GM19372 (cell line): ENCODE results near the gene PSG6.
"Not testable (repeated sequence)": the region's sequence is repeated elsewhere in the genome, so short reads cannot be mapped to it uniquely, and the experiment has no call there.

Experiments used
- ATAC-seq: cut with Tn5 transposase; IDR thresholded peaks from one replicate; pipeline ENCODE4 v1.9.1; 2021; ENCODE audit warnings: mild to moderate bottlenecking, low read depth, moderate library complexity; ENCODE audit not compliant: unreplicated experiment

The PSG6 gene

DNA sequence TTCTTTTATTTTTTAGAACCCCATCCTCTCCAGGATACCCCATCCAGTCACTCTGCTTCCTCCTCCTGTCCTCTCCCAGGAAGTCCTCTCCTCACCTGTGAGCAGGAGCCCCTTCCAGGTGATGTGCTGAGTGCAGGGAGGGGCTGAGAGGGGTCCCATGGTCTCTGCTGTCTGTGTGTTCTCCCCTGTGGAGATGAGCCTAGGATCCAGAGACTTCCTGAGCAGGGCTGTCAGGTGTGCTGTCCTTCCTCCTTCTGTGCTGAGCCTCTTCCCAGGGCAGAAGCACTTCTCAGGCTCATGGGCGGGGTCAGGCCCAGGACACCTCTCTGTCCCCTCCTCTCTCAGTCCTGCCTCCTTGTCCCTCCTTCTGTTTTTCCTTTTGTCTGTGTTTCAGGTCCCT, at the start of gene PSG6:
Gene PSG6, minus strand, starts transcription at position 261 of the 400 bp plus-strand sequence. Its CDS starts 102 bp downstream, at position 159.
- not testable (repeated sequence) for ATAC-seq

- ATAC-seq, result no peak
These were observed 47.5 kb upstream of the PSG6 start for GRCh38 chr19:42965176-42965575.

DNA sequence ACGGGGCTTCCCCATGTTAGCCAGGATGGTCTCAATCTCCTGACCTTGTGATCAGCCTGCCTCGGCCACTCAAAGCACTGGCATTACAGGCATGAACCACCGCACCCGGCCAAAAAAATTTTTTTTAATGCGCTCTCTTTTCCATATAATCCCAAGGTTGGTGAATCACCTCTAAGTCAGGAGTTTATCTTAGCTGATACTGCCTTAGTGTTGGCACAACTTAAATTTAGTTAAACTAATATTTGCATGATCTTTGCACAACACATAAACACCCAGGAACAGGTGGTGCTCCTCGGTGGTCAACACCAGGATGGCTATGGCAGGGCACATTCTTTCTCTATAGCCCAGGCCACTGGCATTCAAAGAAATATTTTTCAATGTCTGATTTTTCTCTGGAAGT, 43.4 kb upstream of the PSG6 start:
- ATAC-seq, result no peak

DNA sequence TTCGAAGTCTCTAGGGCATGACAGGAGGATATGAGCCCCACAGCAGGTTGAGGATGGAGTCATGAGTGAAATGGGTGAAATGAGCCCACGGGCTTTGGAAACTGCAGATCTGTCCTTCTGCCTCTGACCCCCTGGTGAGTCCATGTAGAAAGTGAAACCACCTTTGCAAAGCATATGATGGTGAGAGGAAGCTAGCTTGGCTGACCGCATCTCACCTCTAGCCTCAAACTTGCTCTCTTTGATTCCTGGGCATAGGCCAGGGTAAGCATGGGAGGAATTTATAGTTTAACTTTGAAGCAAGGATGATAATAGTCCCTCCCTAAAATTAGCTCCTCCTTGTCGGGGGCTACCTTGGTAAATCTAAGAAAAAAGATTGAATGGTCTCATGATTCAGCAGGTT, 34.4 kb upstream of the PSG6 start:
- not testable (repeated sequence) for ATAC-seq

DNA sequence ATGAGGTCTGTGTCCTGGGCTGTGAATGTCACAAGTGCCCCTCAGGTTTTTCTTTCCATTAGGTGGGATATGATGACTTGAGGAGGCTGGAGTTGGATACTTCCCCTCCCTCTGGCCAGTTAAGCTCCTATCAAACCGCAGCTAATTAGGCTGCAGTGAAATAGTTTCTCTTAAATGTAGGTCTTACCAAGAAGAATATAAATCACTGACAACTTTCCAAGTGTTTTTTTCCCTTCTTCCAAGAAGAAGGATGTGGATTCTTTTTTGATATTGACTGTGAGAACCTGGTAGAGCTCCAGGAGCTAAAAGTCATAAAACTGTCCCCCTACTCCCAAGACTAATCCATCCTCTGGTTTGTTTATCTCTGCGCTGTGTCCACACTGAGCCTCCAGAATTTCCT, 33.8 kb upstream of the PSG6 start:
- ATAC-seq, result not testable (repeated sequence)

GRCh38 chr19:42942187-42942789, 24.6 kb upstream of the PSG6 start:
- ATAC-seq, result no peak

GRCh38 chr19:42937107-42937506, 19.4 kb upstream of the PSG6 start, which contains the start of gene PSG7:
TSS of gene PSG7 (minus strand) at chr19:42937207. CDS start at chr19:42937076, 131 bp downstream.
- ATAC-seq, result not testable (repeated sequence)

DNA sequence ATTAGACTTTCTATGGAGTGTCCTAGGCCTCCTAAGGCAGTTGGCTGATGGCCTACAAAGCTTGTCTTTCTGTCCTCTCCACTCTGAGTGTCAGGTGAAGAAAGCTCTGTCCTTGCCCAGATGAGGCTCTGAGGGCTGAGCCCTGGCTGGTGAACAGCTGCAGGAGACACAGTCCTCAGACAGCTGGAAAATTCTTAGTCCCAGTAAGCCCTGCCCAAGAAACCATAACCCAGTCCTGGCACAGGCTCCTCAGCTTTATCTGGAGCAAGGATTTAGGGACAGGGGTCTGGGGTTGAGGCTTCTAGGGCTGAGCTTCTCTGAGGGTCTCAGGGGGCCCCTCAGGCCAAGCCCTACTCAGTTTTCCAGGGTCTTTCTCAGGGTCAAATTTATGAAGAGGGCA, 17.0 kb upstream of the PSG6 start:
- not testable (repeated sequence) for ATAC-seq

GRCh38 chr19:42934183-42934582, 16.5 kb upstream of the PSG6 start:
- not testable (repeated sequence) for ATAC-seq

- not testable (repeated sequence) for ATAC-seq
These were observed 15.7 kb upstream of the PSG6 start for GRCh38 chr19:42933412-42933811.

- not testable (repeated sequence) for ATAC-seq
These were observed 14.9 kb upstream of the PSG6 start for GRCh38 chr19:42932485-42933101.

DNA sequence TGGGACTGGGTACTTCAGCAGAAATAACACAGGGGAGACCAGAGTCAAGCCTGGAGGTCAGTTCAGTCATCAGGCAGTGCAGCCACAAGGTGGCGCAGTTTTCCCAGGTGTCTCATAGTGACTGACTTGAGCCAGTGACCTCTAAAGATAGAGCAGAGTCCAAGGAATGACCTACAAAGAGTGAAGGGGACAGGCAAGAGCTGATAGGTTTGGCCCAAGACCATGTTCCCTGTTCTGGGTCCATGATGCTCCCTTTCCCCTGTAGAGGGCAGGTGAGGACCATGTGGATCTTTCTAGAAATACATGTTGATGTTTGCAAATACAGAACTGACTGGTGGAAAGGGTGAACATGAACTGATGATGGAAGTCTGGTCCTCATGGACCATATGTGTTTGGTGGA, 12.5 kb upstream of the PSG6 start:
- not testable (repeated sequence) for ATAC-seq

GRCh38 chr19:42928896-42929295, 11.2 kb upstream of the PSG6 start:
- no peak for ATAC-seq

GRCh38 chr19:42926781-42927180, 9.1 kb upstream of the PSG6 start:
- no peak for ATAC-seq

DNA sequence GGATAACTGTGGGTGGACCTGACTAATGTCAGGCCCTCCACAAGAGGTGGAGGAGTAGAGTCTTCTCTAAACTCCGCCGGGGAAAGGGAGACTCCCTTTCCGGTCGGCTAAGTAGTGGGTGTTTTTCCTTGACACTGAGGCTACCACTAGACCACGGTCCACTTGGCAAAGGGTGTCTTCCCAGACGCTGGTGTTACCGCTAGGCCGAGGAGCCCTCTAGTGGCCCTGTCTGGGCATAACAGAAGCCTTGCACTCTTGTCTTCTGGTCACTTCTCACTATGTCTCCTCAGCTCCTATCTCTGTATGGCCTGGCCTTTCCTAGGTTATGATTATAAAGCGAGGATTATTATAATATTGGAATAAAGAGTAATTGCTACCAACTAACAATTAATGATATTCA, 5.4 kb upstream of the PSG6 start:
- not testable (repeated sequence) for ATAC-seq

DNA sequence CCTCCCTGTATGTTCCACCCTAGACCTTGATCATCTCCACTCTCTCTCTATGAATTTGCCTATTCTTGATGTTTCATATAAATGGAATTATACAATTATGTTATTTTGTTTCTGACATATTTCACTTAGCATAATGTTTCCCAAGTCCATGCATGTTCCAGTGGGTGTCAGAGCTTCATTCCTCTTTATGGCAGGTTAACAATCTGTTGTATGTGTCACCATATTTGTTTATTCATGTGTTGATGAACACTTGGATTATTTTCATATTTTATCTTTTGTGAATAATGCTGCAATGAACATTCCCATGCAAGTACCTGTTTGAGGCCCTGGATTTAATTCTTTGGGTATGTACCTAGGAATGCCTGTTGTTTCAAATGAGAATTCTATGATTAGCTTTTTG, 3.3 kb upstream of the PSG6 start:
- not testable (repeated sequence) for ATAC-seq

DNA sequence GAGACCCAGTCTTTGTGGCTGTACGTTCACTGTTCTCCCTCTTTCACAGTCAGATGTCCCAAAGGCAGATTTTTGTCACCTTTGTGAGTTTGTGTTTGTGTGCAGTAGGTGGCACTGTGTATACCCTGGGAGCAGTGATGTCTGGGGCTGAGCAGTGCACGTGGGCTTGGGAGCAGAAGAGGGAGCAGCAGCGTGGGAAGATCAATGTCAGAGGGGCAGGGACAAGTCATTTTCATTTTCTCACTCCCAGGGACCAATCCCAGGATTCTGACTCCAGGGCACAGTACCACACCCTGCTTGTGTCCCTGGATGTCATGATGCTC, 2.0 kb upstream of the PSG6 start:
- ATAC-seq, result no peak

DNA sequence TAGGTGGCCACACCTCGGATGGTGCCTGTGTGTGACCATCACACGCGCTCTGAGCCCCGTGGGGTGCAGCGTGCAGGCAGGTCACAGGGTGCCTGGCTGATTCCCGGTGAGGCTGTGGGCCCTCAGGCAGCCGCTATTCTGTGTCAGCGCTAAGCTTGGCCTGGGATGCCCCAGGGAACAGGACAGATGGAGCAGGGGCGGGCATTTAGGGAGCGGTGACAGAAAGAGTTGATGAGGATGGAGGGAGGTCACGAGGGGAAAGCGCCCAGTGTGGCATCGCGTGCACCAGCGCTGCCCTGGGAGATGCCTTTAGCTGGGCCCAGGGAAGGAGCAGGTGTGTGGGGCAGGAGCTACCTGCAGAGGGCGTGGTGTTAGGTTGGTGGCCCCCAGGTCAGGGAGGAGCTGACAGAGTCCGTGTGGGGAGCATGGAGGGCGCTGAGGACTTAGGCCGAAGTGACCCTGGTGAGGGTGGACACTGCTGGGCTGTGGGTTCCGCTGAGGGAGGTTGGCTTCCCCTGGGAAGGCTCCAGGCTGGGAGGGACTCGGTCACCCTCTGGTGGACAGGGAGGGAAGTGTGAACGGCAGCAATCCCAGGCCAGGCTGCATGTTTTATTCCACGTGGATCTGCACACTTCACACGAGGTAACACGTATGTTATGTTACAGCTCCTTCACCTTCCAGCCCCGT, 1.5 kb upstream of the PSG6 start:
- not testable (repeated sequence) for ATAC-seq

DNA sequence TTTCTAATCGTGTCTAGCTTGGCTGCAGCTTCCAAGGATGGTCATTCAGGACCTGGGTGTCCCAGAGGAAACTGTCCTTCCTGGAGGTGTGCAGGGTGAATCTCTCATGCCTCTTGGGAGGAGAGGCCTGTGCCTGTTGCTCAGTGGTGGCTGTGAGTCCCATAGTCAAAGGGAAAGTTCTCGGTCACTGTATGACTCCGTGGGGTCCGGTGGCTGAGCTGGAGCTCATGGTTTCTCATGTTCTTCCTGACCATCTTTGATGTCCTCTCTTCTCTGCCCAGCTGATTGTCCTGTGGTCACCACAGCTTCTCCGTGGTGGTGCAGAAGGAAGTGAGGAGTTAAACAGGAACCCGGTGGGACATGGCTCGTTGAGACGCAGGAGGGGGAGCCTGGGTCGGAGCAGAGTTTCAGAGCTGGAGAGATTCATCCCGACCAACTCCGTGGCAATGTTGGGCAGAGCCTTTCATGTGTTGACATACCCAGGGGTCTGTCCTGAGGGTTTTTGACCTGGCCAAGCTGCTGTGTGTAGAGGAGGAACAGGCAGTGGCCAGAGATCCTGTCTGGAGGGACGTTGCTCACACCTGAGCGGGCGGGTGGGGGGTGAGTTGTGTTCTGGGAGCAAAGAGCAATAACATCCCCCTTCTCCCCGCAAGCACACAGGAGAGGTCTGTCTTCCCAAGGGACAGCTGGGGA, 829 bp upstream of the PSG6 start:
- ATAC-seq, result not testable (repeated sequence)

GRCh38 chr19:42916931-42917330, 763 bp downstream of the PSG6 start:
- not testable (repeated sequence) for ATAC-seq

DNA sequence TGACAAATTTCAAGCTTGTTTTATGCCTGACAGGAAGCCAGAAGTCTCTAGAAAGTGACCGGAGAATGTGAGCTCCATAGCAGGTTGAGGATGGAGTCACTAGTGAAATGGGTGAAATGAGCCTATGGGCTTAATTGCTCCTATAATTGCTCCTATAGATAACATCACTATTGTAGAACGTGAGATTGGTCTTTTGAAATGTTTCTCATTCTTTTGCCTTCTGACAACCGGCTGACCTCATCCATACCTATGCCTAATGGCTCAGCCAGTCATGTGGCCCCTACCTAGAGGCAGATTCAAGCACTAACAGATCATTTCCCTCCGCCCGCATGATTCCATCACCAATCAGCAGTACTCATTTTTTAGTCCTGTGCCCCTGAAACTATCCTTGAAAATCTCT, 4.2 kb downstream of the PSG6 start:
- not testable (repeated sequence) for ATAC-seq
